ENCODE measurements around the gene VKORC1L1.
A peak's percentile ranks its signal among the peaks of the same experiment; 100 is the strongest.
"Not testable (repeated sequence)": the region's sequence is repeated elsewhere in the genome, so short reads cannot be mapped to it uniquely, and the experiment has no call there.

Gene VKORC1L1

DNA sequence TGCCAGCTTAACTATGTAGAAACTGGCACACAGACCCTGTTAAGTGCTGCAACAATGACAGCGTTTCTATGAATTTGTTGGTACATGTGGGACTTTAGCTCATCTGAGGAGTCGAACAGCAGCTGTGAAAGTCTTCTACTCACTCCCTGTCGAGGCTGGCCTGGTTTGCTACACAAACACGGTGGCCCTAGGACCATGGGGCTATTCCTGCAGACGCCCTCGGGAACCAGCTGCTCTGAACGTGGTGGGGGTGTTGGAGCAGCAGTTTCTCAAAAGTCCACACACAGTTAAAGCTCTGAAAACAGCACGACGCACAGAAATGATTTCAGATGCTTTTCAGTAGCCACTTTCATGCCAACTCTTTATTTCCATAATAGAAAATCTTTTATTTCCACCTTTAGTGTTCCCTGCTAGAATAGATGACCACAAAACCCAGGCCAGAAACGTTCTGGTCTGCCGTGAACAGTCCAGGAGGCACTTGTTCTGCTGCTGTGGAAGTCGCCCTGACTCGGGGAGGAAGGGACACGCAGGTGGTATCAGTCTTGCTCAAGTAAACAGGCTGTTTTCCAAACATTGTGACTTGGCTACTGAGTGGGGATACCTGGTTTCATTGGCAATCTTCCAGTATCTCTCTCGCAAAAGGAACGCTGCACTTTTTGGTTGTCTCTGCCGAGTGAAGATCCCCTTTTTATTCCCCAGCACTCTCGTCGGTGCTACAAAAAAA, 87.6 kb downstream of the VKORC1L1 start:
- TF ChIP-seq, protein P1, sequence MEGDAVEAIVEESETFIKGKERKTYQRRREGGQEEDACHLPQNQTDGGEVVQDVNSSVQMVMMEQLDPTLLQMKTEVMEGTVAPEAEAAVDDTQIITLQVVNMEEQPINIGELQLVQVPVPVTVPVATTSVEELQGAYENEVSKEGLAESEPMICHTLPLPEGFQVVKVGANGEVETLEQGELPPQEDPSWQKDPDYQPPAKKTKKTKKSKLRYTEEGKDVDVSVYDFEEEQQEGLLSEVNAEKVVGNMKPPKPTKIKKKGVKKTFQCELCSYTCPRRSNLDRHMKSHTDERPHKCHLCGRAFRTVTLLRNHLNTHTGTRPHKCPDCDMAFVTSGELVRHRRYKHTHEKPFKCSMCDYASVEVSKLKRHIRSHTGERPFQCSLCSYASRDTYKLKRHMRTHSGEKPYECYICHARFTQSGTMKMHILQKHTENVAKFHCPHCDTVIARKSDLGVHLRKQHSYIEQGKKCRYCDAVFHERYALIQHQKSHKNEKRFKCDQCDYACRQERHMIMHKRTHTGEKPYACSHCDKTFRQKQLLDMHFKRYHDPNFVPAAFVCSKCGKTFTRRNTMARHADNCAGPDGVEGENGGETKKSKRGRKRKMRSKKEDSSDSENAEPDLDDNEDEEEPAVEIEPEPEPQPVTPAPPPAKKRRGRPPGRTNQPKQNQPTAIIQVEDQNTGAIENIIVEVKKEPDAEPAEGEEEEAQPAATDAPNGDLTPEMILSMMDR (conservative IDR thresholded peaks at IDR 0.05): no peak
- peak overlapping the region; percentile 28 for H3K27ac ChIP-seq

DNA sequence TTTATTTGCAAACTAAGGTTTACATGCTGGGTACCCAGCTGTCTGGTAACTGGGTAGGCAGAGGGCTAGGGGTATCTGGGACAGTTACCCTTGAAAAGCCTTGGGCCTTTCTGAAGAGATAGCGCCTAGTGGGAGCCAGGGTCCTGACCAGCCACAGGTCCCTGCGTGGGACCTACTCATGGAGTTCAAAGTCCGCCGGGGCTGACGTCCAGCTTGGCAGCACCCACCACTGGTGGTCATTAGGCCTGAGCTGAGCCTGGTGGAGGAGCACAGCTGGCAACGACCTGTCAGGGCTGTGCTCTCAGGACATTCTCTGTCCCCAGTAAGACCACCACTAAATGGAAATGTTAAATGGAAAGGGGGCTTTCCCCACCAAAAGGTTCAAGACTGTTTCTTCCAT, 89.2 kb downstream of the VKORC1L1 start:
- TF ChIP-seq, protein P1 (conservative IDR thresholded peaks at IDR 0.05): no peak
- no peak overlapping the region for H3K27ac ChIP-seq

DNA sequence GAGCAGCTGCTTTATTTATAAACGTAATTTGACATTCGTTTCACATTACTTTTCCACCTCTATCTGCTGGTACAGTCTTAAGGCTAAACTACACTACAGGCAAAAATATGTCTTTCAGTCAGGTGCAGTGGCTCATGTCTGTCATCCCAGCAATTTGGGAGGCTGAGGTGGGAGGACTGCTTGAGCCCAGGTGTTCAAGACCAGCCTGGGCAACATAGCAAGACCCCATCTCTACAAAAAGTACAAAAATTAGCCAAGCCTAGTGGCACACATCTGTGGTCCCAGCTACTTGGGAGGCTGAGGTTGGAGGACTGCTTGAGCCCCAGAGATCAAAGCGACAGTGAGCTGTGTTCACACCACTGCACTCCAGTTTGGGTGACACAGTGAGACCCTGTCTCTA, 91.8 kb downstream of the VKORC1L1 start:
- H3K27ac ChIP-seq: not testable (repeated sequence)

DNA sequence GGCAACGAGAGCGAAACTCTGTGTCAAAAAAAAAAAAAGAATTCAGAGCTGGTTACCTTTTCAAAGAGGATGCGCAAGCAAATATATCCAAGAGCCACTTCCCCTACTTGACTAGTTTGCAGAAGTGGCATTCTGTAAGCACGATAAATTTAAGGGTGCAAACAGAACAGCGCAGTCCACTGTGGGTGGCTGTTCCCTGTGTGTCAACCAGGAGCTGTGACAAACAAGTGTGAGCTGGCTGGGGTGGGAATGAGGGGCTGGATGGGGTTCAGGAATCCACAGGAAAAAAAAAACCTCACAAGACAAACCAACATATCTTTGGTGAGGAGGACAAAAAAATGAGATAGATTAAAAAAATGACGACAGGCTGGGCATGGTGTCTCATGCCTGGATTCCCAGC, 93.3 kb downstream of the VKORC1L1 start:
- TF ChIP-seq, protein P1 (conservative IDR thresholded peaks at IDR 0.05): no peak
- no peak overlapping the region for H3K27ac ChIP-seq

DNA sequence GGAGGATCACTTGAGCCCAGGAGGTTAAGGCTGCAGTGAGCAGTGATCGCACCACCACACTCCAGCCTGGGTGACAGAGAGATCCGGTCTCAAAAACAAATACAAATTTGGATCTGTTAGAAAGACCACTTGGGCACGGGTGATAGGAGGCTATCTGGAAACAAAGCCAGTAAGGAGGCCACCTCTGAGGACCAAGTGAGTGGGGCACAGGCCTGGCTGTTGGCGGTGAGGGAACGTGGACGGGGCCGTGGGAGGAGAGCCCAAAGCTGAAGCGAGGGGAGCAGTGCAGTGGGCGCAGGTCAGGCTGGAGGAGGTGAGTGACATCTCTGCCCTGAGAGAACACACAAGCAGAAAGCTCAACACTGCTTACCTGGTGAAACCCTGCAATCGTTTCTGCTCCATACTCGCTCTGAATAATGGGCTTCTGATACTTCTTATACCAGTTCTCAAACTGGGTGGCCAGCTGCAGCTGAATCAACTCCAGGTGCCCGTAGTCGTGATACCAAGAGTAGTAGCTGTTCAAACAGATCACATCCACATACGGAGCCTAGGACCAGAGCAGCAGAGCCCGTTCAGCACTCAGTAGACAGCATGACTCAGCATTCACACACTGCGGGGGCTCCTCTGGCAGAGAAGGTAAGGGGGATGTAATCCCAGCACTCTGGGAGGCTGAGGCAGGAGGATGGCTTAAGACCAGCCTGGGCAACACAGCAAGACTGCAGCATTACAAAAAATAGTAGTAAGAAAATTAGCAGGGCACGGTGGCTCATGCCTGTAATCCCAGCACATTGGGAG, 94.7 kb downstream of the VKORC1L1 start:
- no peak overlapping the region for H3K27ac ChIP-seq
- TF ChIP-seq, protein P1 (conservative IDR thresholded peaks at IDR 0.05): no peak

DNA sequence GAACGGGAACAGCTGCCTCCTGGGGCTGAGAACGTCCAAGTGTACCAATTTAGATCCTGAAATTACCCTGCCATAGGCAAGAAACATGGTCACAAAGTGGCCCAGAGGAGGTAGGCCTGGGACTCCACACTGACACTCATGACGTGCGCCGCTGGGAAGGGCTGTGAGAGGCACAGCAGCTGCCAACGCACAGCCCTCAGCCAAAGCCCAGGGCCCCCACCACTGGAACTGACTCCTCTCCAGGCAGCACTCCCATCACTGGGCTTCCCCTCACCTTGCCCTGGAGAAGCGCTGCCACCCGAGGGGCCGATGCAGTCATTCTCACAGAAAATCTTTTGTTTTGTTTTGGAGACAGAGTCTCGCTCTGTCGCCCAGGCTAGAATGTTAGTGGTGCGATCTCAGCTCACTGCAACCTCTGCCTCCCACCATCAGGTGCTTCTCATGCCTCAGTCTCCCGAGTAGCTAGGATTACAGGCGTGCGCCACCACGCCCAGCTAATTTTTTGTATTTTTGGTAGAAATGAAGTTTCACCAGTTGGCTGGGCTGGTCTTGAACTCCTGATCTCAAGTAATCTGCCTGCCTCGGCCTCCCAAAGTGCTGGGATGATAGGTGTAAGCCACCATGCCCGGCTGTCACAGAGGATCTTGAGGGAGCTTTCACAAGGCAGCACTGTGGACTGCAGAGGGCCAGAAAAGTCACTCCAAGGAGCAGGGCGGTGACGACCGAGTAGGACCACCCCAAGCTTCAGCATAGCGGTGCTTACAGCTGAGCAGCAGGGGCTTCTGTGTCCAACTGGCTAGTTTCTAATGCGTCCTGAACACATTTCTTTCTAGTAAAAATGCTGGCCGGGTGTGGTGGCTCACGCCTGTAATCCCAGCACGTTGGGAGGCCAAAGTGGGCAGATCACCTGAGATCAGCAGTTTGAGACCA, 95.6 kb downstream of the VKORC1L1 start:
- no peak overlapping the region for H3K27ac ChIP-seq
- TF ChIP-seq, protein P1 (conservative IDR thresholded peaks at IDR 0.05): no peak

DNA sequence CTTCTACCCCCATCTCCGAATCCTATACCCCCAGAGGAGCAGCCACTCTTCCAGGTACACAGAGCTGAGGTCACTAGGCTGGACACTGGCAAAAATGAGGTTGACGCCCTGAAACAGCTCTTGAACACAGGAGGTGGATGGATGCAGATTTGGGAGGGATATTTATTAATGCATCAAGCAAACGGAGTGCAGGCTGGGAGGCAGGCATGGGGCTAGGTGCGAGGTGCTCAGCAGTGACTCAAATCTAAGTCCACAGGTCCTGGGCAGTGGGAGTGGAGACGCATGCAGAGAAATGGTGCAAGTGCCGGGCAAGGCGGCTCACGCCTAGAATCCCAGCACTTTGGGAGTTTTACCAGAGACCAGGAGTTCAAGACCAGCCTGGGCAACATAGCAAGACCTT, 98.1 kb downstream of the VKORC1L1 start:
- H3K27ac ChIP-seq: peak overlapping the region; percentile 64
- TF ChIP-seq, protein P1 (conservative IDR thresholded peaks at IDR 0.05): no peak
